ENCODE measurements around the gene ZIC2. TPM values are rescaled to one million over a fixed set of nuclear protein-coding genes. Genes with fewer than 3 reads are reported as not detected.

The ZIC2 gene
- total RNA-seq, 1 donor from 2014 or later: not detected

DNA sequence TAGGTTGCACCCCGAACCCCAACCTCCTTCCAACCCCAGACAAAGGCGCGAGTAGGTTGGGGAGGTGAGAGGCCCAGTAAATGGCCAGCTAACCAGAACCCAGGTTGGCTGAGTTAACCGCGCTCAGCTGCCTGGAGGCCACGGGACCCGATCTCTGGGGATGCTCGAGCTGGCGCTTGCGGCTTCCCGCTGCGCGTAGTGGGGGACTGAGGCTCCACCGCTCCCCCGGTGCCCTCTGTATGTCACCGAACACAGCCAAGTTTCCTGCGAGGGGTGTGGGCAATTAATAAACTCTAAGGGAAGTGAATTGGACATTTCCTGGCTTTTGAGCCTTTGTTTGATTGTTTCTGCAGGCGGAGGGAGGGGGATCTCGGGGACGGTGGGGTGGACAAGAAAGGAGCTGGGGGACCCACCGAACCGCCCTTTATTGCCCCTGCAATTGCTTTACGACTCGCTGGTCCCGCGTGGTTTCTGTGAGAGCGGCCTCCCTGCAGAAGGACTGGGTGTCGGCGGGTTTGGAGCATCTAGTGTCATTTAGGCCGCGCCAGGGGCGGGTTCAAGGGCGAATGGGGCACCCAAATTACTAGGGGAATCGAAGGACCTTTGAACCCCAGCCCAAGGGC lies 6.5 kb upstream of the ZIC2 start:
- TF ChIP-seq, protein P1, sequence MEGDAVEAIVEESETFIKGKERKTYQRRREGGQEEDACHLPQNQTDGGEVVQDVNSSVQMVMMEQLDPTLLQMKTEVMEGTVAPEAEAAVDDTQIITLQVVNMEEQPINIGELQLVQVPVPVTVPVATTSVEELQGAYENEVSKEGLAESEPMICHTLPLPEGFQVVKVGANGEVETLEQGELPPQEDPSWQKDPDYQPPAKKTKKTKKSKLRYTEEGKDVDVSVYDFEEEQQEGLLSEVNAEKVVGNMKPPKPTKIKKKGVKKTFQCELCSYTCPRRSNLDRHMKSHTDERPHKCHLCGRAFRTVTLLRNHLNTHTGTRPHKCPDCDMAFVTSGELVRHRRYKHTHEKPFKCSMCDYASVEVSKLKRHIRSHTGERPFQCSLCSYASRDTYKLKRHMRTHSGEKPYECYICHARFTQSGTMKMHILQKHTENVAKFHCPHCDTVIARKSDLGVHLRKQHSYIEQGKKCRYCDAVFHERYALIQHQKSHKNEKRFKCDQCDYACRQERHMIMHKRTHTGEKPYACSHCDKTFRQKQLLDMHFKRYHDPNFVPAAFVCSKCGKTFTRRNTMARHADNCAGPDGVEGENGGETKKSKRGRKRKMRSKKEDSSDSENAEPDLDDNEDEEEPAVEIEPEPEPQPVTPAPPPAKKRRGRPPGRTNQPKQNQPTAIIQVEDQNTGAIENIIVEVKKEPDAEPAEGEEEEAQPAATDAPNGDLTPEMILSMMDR (conservative IDR thresholded peaks at IDR 0.05; ENCODE audit: low read depth, low read length): no peak
- no peak overlapping the region for H3K4me3 ChIP-seq (ENCODE audit: low read depth, low read length)
- DNase-seq (ENCODE audit: low read depth): no peak

DNA sequence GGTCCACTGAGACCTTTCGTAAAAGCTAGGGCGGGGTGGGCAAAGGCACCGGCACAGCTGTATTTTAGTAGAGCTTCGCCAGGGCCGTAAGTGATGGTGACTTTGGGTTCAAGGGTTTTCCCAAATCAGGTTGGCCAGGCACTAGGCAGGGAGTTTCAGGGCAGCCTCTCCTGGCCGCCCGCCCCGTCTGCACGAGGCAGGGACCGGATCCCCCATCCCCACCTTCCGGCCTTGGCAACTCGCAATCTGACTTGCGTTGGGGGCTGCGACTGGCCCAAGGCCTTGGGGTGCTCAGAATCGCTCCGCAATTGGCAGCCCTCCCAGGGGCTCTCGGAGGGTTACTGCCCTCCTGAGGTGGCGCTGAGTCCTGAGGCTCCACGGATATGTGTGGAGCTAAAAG lies 6.0 kb upstream of the ZIC2 start:
- TF ChIP-seq, protein P1 (conservative IDR thresholded peaks at IDR 0.05; ENCODE audit: low read depth, low read length): no peak
- H3K4me3 ChIP-seq (ENCODE audit: low read depth, low read length): no peak overlapping the region
- no peak for DNase-seq (ENCODE audit: low read depth)

- DNase-seq (ENCODE audit: low read depth): no peak
- H3K4me3 ChIP-seq (ENCODE audit: low read depth, low read length): no peak overlapping the region
- TF ChIP-seq, protein P1 (conservative IDR thresholded peaks at IDR 0.05; ENCODE audit: low read depth, low read length): no peak
These were observed 5.0 kb upstream of the ZIC2 start for GRCh38 chr13:99976575-99976974.

- no peak overlapping the region for H3K4me3 ChIP-seq (ENCODE audit: low read depth, low read length)
- DNase-seq (ENCODE audit: low read depth): no peak
- TF ChIP-seq, protein P1 (conservative IDR thresholded peaks at IDR 0.05; ENCODE audit: low read depth, low read length): no peak
These were observed 4.2 kb upstream of the ZIC2 start for GRCh38 chr13:99977334-99977911.

DNA sequence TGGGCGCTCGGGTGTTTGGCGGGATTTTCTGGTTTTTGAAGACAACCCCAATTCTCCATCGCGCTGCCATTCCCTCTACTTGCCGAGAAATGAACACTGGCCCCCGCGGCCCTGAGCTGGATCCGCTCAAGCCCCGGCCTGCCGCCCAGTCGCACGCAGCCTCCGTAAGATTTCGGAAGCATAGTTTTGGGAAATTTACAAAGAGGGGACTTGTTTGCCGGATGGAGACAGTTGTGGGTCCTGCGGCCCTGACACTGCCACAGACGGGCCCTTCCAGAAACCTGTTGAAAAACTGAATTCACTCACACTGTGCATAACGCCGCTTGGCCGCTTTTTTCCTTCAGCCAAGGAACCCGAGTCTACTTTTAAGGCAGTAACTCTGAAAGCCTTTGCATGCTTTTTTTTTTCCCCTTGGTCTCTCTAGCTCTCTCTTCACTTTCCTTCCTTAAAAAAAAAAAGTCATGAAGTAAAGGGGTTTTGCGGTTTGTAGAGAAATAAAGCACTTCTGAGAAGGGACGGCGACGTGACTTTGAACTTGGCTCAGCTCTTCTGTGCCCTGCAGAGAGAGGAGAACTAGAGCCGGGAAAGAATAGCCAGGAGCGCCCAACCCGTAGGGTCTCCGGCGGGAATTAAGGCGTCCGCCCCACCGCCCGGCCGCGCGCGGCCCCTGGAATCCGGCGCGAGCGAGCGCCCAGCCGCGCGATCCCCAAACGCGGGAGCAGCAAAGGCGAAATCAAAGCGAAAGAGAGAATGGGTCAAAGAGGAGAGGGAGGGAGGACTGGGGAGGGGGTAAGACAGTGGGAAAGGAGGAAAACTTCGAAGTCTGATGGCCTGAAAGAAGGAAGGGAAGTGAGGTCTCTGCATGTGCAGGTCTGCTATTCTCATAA lies 3.4 kb upstream of the ZIC2 start:
- TF ChIP-seq, protein P1 (conservative IDR thresholded peaks at IDR 0.05; ENCODE audit: low read depth, low read length): no peak
- DNase-seq (ENCODE audit: low read depth): no peak
- H3K4me3 ChIP-seq (ENCODE audit: low read depth, low read length): no peak overlapping the region

- no peak overlapping the region for H3K4me3 ChIP-seq (ENCODE audit: low read depth, low read length)
- TF ChIP-seq, protein P1 (conservative IDR thresholded peaks at IDR 0.05; ENCODE audit: low read depth, low read length): no peak
- DNase-seq (ENCODE audit: low read depth): no peak
These were observed 2.7 kb upstream of the ZIC2 start for GRCh38 chr13:99978799-99979452.
